Fibroblast of lung (primary cell): ENCODE results near the gene SFTPB. TPM values are rescaled to one million over a fixed set of nuclear protein-coding genes. Genes with fewer than 3 reads are reported as not detected.

Experiments used
- DNase-seq, 2 donors: peaks; one replicate each; pipeline versions ENCODE4 v3.0.0 to v3.0.0-alpha.2; 2010; ENCODE audit warnings: low read depth in 2 of 2
- H2AFZ ChIP-seq: 2 replicates; pipeline ENCODE4 v1.5.1; 2012; ENCODE audit warnings: low read length, control low read depth, inconsistent platforms
- H3K27ac ChIP-seq: 2 replicates; pipeline ENCODE4 v1.5.1; 2011; ENCODE audit warnings: low read length, control low read depth; ENCODE audit not compliant: insufficient read depth
- H3K27me3 ChIP-seq: 2 replicates; pipeline ENCODE4 v1.5.1; 2011; ENCODE audit warnings: mild to moderate bottlenecking, low read length; ENCODE audit not compliant: control insufficient read depth, insufficient read depth
- H3K36me3 ChIP-seq: 2 replicates; pipeline ENCODE4 v1.5.1; 2011; ENCODE audit warnings: low read length; ENCODE audit not compliant: control insufficient read depth, insufficient read depth
- H3K4me1 ChIP-seq: 2 replicates; pipeline ENCODE4 v1.5.1; 2011; ENCODE audit warnings: low read length; ENCODE audit not compliant: control insufficient read depth, insufficient read depth; ENCODE audit errors: extremely low read depth
- H3K4me2 ChIP-seq: 2 replicates; pipeline ENCODE4 v1.5.1; 2011; ENCODE audit warnings: low read length, control low read depth; ENCODE audit not compliant: insufficient read depth; ENCODE audit errors: extremely low read depth
- H3K4me3 ChIP-seq, 4 experiments: fragments of 200-600 bp in 1 of 4; sonication (generic) in 1 of 4; replicated peaks in 1 of 4; 2 replicates each; pipeline ENCODE4 v1.5.1; 2011 to 2016; ENCODE audit warnings: low read length in 4 of 4, low read depth in 3 of 4, mild to moderate bottlenecking in 3 of 4, control low read depth in 2 of 4, inconsistent platforms in 1 of 4, mixed read lengths in 1 of 4; ENCODE audit not compliant: insufficient read depth in 1 of 4; ENCODE audit errors: control extremely low read depth in 1 of 4
- H3K79me2 ChIP-seq: 2 replicates; pipeline ENCODE4 v1.5.1; 2012; ENCODE audit warnings: mild to moderate bottlenecking, low read length, inconsistent platforms; ENCODE audit not compliant: control insufficient read depth, insufficient read depth
- H3K9ac ChIP-seq: 2 replicates; pipeline ENCODE4 v1.5.1; 2011; ENCODE audit warnings: mild to moderate bottlenecking, low read length, control low read depth; ENCODE audit not compliant: insufficient read depth
- H3K9me3 ChIP-seq: 2 replicates; pipeline ENCODE4 v1.5.1; 2012; ENCODE audit warnings: low read depth, low read length; ENCODE audit not compliant: control insufficient read depth, insufficient read depth
- H4K20me1 ChIP-seq: 2 replicates; pipeline ENCODE4 v1.5.1; 2011; ENCODE audit warnings: low read length; ENCODE audit not compliant: control insufficient read depth, insufficient read depth; ENCODE audit errors: extremely low read depth
- CTCF ChIP-seq, 2 donors: IDR thresholded peaks in 1 of 2; conservative IDR thresholded peaks in 1 of 2; 1 replicate in 1 of 2; 2 replicates in 1 of 2; pipeline ENCODE4 v1.5.1; 2011 to 2012; ENCODE audit warnings: low read length in 2 of 2, control low read depth in 1 of 2, inconsistent platforms in 1 of 2, low read depth in 1 of 2, mild to moderate bottlenecking in 1 of 2
- EZH2 ChIP-seq: IDR thresholded peaks from 2 replicates; pipeline ENCODE4 v1.5.1; 2012; ENCODE audit warnings: low read length, control low read depth, mild to moderate bottlenecking; ENCODE audit errors: missing control alignments
- polyA plus RNA-seq, 2 donors: library from polyadenylated mRNA; depleted of rRNA in 1 of 2; stranded (reverse) in 1 of 2; unstranded in 1 of 2; fragments of >200 nt; gene quantifications; 2 replicates each; pipeline ENCODE4 v1.2.1, GENCODE V29; 2011 to 2012; ENCODE audit warnings: missing spikeins in 1 of 2
- total RNA-seq: library from RNA; depleted of rRNA; stranded (reverse); fragments of >200 nt; gene quantifications from 2 replicates; pipeline ENCODE4 v1.2.1, GENCODE V29; 2014

SFTPB gene
- total and polyA plus RNA-seq, 2 donors (not counting 1 experiment from before 2014, with no cell fraction given) = not detected

- no peak overlapping the region for H3K27ac ChIP-seq
- H3K4me3 ChIP-seq = no peak overlapping the region
- DNase-seq = no peak
- no peak for TF ChIP-seq CTCF (conservative IDR thresholded peaks at IDR 0.05 in 1 of 2, IDR thresholded peaks at IDR 0.05 in 1 of 2; ENCODE audit: low read depth in 1 of 2, low read length in 2 of 2)
- no peak for TF ChIP-seq EZH2
- H3K4me1 ChIP-seq = peaks cover 5% of the 10 kb centered on the region
- no peaks in the 10 kb centered on the region for H3K9me3 ChIP-seq
- H4K20me1 ChIP-seq = no peaks in the 10 kb centered on the region
- no peaks in the 10 kb centered on the region for H3K36me3 ChIP-seq
- no peaks in the 10 kb centered on the region for H3K79me2 ChIP-seq
- no peak overlapping the region for H3K4me2 ChIP-seq
- H2AFZ ChIP-seq = no peak overlapping the region
- H3K9ac ChIP-seq = no peak overlapping the region
- no peaks in the 10 kb centered on the region for H3K27me3 ChIP-seq
Measured at GRCh38 chr2:85680707-85681371, 12.8 kb upstream of the SFTPB start.

- H3K27me3 ChIP-seq = no peaks in the 10 kb centered on the region
- H3K27ac ChIP-seq = no peak overlapping the region
- TF ChIP-seq CTCF (conservative IDR thresholded peaks at IDR 0.05 in 1 of 2, IDR thresholded peaks at IDR 0.05 in 1 of 2; ENCODE audit: low read depth in 1 of 2, low read length in 2 of 2) = peak; percentile 93
- TF ChIP-seq EZH2 = no peak
- no peaks in the 10 kb centered on the region for H4K20me1 ChIP-seq
- no peaks in the 10 kb centered on the region for H3K79me2 ChIP-seq
- no peak overlapping the region for H3K9ac ChIP-seq
- no peak overlapping the region for H3K4me3 ChIP-seq
- H3K4me2 ChIP-seq = peak overlapping the region; percentile 69
- H3K4me1 ChIP-seq = peaks cover 5% of the 10 kb centered on the region
- H3K9me3 ChIP-seq = no peaks in the 10 kb centered on the region
- no peaks in the 10 kb centered on the region for H3K36me3 ChIP-seq
- H2AFZ ChIP-seq = no peak overlapping the region
- peak; percentile 59 to 81 for DNase-seq
Measured at GRCh38 chr2:85678794-85679672, 11.0 kb upstream of the SFTPB start.

DNA sequence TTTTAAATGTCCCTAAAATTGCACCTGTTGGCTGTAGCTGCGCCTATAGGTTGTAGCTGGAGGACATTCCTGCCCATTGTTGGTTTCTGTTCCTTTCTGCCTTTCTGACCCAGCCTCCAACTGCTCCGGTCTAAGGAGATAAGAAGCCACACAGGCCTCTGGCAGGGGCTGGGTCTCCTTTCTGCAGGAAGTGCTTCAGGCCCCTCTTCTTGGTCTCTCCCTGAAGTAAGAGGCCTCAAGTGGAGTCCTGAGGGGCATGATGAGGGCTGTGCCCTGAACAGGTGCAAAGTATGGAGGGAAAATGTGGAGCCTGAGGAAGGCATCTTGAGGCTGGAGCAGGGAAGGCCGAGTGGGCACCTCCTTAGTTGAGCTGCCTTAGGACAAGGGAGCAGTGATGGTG, 10.4 kb upstream of the SFTPB start:
- H4K20me1 ChIP-seq = no peaks in the 10 kb centered on the region
- H3K9ac ChIP-seq = no peak overlapping the region
- H3K4me3 ChIP-seq = no peak overlapping the region
- H3K36me3 ChIP-seq = no peaks in the 10 kb centered on the region
- H3K27ac ChIP-seq = no peak overlapping the region
- no peaks in the 10 kb centered on the region for H3K27me3 ChIP-seq
- H3K4me1 ChIP-seq = peaks cover 5% of the 10 kb centered on the region
- TF ChIP-seq CTCF (conservative IDR thresholded peaks at IDR 0.05 in 1 of 2, IDR thresholded peaks at IDR 0.05 in 1 of 2; ENCODE audit: low read depth in 1 of 2, low read length in 2 of 2) (no peak), EZH2 (no peak)
- no peak overlapping the region for H3K4me2 ChIP-seq
- H3K79me2 ChIP-seq = no peaks in the 10 kb centered on the region
- no peak for DNase-seq
- H2AFZ ChIP-seq = no peak overlapping the region
- no peaks in the 10 kb centered on the region for H3K9me3 ChIP-seq
